Stimulated activated CD8-positive, alpha-beta memory T cell treated with anti-CD3 and anti-CD28 coated beads, Interleukin-4, amount 100 ng/mL, for 24 hours (primary cell): Measurements from ENCODE around the gene FAM240B.

Experiments
- DNase-seq: peaks from one replicate; pipeline ENCODE4 v3.0.0-alpha.2; 2020; ENCODE audit warnings: low read depth

Gene FAM240B

DNA sequence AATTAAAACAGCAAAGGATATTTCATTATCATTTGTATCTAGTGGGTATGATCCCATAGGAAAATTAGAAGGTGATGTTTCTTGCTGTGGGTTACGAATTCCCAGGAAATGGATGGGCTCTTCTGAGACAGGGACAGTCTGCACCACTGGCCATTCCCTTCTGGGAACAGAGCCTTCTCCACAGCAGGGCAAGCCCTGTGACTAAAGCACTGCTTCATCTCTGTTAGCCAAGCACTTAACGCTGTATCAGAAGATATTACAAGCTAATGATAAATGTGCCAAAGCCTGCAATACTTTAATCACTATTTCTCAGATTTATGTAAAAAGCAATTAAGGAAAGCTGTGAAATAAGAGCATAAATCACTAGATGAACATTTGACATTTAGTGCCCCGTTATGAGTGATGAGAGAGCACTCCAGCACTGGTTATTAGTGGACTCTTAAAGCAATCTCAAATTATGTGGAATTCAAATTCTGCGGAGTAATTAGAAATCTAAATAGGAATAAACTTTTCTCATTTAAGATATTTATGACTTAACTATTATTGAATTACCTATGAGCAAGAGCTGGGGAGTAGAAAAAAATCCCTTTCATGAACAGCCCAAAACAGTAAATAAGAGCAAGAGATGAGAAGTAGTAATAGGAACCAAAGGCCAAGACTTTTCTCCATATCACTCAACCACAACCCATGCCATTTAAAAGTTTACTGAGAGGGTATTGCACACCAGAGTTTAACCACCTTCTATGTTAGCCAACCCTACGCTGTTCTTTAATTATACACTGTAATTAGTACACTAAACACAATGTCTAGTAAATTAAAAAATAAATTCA is 49.2 kb downstream of the FAM240B start:
- no peak for DNase-seq

DNA sequence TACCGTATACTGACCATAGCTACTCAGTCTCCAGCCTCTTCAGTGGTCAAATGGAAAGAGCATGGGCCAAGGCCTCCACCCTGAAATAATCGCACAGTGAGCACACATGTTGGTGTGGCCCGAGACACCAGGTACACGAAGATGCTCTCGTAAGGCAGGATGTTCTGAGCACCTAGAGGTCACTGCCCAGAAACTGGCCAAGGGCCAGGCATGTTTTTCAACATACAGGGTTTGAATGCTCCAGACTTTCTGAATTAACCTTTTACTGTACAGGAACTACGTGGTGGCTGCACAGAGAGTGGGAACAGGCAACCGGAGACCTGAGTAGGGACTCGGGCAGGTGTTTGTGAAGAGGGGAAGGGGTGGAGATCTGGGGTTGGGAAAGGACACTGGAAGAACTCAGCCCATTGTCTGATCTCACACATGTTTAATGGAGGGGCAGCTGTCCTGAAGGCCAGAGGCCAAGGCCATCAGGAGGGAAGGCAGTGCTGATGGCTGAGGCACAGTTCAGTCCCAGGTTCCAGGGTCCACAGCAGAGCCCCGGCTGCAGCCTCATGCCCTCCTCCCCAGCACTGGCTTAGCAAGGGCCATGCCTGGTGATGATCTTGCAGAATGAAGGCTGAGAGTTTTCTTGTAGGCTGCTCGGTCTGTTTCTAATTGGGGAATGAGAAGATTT is 51.0 kb downstream of the FAM240B start:
- DNase-seq, result no peak

DNA sequence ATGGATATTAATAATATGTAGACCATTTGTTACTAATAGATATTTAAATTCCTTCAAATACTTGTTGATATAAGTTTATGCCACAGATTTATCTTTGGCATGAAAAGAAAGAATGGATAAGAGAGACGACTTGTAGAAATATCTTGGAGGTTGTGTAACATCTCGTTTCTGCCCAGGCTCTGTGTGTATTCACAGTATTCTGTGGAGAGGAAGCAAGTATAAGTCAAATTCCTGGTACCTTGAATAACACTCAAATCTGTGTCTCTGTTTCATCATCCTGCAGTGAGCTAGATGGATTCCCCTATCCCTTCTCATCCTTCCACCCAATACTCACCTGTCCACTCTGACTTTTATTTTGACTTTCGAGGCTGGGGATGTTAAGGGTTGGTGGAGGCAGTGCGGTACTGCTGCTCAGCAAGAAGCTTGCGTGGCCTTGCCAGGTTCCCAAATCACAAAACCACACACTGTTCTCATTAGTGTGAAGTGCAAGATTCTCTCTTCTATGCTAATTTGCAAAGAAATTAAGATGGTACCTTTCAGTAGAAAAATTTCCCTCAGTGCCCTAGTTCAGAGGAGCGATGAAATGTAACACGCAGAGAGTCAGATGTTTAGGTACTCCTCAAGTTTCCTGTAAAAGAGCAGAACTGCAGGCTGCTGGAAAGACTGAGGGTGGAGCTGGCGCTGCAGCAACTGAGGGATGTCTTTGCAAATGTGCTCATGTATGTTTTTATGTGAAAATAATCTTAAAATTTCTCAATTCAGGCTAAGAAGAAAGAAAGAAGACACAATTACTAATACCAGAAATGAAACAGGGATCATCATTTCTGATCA is 57.0 kb downstream of the FAM240B start:
- DNase-seq, result no peak

DNA sequence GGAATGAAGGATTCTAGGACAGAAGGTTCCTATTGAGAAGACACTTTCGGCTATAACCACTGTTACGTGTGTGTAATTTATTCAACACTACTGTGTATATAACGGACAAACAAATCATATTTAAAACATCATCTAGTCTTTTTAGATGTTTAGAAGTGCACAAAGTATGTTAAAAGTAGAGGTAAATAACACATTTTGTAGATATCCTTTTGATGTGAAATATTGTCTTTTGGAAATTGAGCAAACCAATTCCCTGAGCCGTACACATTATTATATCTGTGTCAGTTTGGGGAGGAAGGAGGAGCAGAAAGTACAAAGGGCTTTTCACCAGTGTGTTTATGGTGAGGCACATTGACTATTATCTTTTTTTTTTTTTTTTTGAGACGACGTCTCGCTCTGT is 60.4 kb downstream of the FAM240B start:
- DNase-seq, result no peak

DNA sequence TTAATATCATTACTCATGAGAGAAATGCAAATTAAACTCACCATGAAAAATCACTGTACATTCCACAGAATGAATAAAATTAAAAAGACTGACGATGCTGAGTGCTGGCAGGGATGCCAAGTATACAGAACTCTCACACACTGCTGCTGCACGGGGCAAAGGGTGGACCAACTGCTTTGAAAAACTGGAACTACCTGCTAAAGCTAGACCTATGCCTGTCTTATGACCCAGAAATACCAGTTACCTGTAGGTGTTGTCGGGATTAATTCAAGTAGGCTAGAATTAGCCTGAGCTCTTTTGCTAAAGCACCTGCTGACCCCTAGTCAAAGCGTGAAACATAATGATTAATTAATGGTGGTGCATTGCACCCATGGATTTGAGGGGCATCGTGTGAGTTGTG is 63.0 kb downstream of the FAM240B start:
- no peak for DNase-seq

DNA sequence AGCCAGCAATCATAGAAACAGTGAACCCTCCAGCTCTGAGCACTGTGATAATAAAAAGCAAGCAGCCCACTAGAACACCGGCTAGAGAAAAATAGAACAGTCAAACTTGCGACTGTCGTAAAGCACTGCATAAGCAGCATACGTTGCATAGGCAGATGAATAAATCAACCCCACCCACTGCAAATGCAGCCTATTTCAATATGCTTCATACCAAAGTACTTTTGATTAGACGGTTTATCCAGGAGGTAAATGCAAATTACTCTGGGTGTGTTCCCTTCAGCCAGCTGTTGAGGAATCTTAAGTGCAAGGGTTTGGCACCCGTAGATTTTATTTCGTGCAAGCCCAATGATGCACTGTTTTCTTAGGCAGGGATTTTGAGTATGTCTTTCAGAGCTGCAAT is 67.4 kb downstream of the FAM240B start:
- no peak for DNase-seq

DNA sequence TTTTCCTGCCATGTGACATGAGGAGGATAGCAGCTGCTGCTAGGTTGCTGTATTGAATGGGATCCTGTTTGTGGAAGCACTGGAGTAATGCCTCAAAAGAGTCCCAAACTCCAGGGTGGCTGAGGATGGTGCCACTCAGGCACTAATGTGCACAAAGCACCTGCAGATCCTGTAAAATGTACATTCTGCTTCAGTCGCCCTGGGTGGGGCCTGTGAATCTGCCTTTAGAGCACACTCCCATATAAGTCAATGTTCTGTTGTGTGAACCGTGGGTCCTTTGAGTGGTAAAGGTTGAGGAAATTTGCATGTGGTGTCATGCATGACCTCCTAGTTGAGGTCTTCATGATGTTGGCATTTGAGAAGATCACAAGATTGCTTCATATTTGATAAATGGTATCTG is 67.9 kb downstream of the FAM240B start:
- DNase-seq, result no peak

DNA sequence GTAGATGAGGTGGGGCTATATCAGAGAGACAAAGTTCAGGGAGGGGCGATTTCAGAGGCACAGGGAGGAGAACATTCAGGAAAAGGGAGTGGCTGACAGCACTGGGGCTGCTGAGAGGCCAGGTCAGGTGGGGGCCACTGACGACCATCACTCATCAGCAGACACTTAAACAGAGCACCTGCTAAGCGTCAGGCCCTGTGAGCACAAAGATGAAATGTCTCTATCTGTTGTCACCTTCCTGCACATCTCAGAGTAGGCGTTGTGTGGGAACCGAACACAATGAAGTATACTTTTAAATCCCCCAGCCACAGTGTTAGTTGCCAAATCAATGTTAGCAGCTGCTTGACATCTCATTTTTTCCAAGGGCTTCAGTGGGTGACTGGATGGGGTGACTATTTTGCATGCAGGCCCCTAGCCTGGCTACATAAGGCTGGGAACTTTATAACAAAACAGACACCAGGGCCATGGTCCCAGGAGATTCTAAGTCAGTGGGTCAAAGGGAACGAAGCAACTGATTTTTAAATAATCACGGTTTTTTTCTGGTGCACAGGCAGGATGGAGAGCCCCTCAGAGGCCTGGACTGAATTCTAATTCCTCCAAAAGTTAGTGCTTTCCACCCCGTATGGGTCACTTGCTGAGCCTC is 68.4 kb downstream of the FAM240B start:
- no peak for DNase-seq

DNA sequence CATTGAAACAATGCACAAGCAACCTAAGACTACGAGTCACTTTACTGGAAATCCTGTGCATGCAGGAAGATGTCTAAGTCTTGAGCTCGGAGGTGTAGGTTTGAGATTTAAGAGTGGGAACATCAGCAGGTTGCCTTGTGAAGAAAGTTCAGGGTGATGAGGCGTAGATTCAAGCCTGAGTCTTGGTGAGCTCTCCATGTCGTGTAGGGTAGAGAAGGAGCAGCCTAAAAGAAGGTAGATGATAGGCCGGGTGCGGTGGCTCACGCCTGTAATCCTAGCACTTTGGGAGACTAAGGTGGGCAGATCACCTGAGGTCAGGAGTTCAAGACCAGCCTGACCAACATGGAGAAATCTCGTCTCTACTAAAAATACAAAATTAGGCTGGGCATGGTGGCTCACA is 69.4 kb downstream of the FAM240B start:
- no peak for DNase-seq

DNA sequence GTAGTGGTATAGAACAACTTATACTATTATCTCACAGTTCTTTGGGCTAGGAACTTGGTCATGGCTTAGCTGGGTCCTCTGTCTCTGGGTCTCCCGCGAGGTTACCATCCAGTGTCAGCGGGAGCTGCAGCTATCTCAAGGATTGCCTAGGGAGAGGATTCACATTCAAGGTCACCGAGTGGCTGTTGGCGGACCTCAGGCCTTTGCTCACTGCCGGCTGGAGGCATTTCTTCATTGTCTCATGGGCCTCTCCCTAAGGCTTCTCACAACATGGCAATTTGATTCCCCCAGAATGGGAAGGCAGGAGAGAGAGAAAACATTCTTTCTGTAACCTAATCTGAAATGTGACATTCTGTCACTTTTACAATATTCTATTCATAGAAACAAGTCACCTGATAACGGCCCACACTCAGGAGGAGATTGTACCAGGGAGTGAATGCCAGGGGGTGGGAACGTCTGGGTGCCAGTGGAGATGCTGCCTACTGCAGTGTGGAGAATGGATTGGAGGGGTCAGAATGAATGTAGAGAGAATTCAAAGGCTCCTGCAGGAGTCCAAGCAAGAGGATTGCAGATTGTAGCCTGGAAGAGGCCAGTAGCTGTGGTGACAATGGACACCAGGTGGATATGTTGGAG is 70.1 kb downstream of the FAM240B start:
- no peak for DNase-seq

DNA sequence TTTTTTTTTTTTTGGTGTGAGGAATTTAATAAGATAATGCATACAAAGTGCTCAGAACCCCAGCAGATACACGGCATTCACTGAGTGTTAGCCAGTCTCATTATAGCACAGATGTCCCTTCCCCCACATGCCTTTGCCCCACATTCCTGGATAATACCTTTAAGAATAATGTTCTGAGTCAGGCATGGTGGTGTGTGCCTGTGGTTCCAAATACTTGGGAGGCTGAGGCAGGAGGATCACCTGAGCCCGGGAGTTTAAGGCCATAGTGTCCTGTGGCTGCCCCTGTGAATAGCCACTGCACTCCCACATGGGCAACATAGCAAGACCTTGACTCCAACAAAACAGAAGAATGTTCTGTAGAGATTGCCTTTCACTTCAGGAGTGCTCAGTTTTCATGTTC is 75.3 kb downstream of the FAM240B start:
- DNase-seq, result no peak
